SH-SY5Y (cell line): Measurements from ENCODE around the gene MRPL52.

Experiments used
- GATA2 ChIP-seq: IDR thresholded peaks from 2 replicates; pipeline ENCODE4 v1.6.1; 2011; ENCODE audit warnings: mild to moderate bottlenecking, low read depth, low read length
- GATA3 ChIP-seq: IDR thresholded peaks from 2 replicates; pipeline ENCODE4 v1.6.1; 2011; ENCODE audit warnings: low read depth, mild to moderate bottlenecking, low read length, moderate library complexity

DNA sequence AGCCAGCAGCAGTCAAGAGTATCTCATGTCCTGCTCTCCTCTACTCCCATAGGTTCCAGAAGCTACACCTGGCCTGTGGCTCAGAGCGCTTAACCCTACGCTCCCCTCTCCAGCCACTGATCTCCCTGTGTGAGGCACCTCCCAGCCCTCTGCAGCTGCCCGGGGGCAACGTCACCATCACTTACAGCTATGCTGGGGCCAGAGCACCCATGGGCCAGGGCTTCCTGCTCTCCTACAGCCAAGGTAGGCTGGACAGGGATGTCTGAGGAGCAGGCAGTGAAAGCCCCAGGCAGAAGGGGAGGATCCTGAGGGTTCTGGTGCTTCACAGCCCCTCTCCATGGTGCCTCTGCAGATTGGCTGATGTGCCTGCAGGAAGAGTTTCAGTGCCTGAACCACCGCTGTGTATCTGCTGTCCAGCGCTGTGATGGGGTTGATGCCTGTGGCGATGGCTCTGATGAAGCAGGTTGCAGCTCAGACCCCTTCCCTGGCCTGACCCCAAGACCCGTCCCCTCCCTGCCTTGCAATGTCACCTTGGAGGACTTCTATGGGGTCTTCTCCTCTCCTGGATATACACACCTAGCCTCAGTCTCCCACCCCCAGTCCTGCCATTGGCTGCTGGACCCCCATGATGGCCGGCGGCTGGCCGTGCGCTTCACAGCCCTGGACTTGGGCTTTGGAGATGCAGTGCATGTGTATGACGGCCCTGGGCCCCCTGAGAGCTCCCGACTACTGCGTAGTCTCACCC is 45.5 kb downstream of the MRPL52 start:
- TF ChIP-seq GATA2 (no peak), GATA3 (no peak)
